Esophagus squamous epithelium (tissue), 4 donors: ENCODE measurements around the gene RFX2.

Experiments
- POLR2A ChIP-seq, 4 donors: fragments of 450-650 bp; IDR thresholded peaks; one replicate each; pipeline ENCODE4 v1.6.1; 2017; ENCODE audit warnings: antibody characterized with exemption in 4 of 4, mild to moderate bottlenecking in 4 of 4, moderate library complexity in 3 of 4
- TF ChIP-seq, protein P1 (sequence below), 6 experiments: fragments of 450-650 bp in 4 of 6; fragments of 200-600 bp in 2 of 6; sonication (generic) in 2 of 6; IDR thresholded peaks; one replicate each; pipeline ENCODE4 v1.5.1; 2016 to 2019; ENCODE audit warnings: antibody characterized with exemption in 6 of 6, mild to moderate bottlenecking in 4 of 6, moderate library complexity in 4 of 6

DNA sequence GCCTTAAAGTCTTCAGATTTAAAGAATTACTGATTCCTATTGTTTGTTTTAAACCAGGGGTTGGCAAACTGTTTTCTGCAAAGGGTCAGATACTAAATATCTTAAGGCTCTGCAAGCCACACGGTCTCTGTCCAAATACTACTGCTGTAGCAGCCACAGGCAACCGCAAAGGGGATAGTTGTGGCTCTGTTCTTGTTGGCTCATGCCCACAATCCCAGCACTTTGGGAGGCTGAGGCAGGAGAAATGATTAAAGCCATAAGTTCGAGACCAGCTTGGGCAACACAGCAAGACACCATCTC, 154.7 kb downstream of the RFX2 start:
- TF ChIP-seq, protein P1, sequence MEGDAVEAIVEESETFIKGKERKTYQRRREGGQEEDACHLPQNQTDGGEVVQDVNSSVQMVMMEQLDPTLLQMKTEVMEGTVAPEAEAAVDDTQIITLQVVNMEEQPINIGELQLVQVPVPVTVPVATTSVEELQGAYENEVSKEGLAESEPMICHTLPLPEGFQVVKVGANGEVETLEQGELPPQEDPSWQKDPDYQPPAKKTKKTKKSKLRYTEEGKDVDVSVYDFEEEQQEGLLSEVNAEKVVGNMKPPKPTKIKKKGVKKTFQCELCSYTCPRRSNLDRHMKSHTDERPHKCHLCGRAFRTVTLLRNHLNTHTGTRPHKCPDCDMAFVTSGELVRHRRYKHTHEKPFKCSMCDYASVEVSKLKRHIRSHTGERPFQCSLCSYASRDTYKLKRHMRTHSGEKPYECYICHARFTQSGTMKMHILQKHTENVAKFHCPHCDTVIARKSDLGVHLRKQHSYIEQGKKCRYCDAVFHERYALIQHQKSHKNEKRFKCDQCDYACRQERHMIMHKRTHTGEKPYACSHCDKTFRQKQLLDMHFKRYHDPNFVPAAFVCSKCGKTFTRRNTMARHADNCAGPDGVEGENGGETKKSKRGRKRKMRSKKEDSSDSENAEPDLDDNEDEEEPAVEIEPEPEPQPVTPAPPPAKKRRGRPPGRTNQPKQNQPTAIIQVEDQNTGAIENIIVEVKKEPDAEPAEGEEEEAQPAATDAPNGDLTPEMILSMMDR (IDR thresholded peaks at IDR 0.05) = no peak
- no peak for TF ChIP-seq POLR2A (IDR thresholded peaks at IDR 0.05)
